IPS DF 6.9 (cell line): ENCODE measurements around the gene APBB3.
"Not testable (repeated sequence)": the region's sequence is repeated elsewhere in the genome, so short reads cannot be mapped to it uniquely, and the experiment has no call there.

Experiments
- DNase-seq: peaks from one replicate; pipeline ENCODE4 v3.0.0-alpha.2; 2013; ENCODE audit warnings: low read depth, low spot score
- H3K27ac ChIP-seq: one replicate; pipeline ENCODE4 v1.5.1; 2013; ENCODE audit warnings: low read length, control low read depth
- H3K27me3 ChIP-seq: 2 replicates; pipeline ENCODE4 v1.6.1; 2013; ENCODE audit warnings: mild to moderate bottlenecking, low read length; ENCODE audit not compliant: control insufficient read depth, insufficient read depth
- H3K36me3 ChIP-seq: 2 replicates; pipeline ENCODE4 v1.6.1; 2013; ENCODE audit warnings: low read length; ENCODE audit not compliant: control insufficient read depth, insufficient read depth
- H3K4me1 ChIP-seq: 2 replicates; pipeline ENCODE4 v1.6.1; 2013; ENCODE audit warnings: low read length; ENCODE audit not compliant: control insufficient read depth, insufficient read depth
- H3K4me3 ChIP-seq: 2 replicates; pipeline ENCODE4 v1.5.1; 2013; ENCODE audit warnings: mild to moderate bottlenecking, low read length
- H3K9me3 ChIP-seq: 2 replicates; pipeline ENCODE4 v1.6.1; 2013; ENCODE audit warnings: low read length, inconsistent platforms; ENCODE audit not compliant: control insufficient read depth, insufficient read depth
- WGBS: extraction: QIAGEN DNeasy Blood & Tissue Kit; methylation state at CpG from one replicate; pipeline ENCODE4 v1.1.7; 2013; ENCODE audit warnings: mixed read lengths, missing lambda C conversion rate; ENCODE audit not compliant: insufficient read length, insufficient coverage; 5-methylcytosine and 5-hydroxymethylcytosine counted together

The APBB3 gene

DNA sequence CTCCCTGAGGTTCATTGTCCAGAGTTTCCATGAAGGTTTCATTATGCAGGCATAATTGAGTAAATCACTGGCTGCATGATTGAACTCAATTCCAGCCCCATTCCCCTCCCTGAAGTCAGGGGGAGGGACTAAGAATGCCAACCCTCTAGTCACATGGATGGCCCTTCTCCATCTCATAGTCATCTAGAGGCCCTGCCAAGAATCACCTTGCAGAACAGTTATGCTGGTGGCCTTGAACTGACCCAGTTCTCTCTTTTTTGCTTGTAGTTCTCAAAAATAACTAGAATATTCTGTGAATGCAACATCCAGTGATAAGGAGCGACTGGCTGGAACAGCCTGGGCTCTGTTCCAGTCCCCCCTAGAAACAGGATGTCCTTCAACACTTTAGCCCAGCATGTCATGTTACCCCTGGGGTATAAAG lies 31.9 kb upstream of the APBB3 start:
- WGBS = no CpG with 5 or more reads among the region's 1 CpG
- no peak overlapping the region for H3K27ac ChIP-seq

DNA sequence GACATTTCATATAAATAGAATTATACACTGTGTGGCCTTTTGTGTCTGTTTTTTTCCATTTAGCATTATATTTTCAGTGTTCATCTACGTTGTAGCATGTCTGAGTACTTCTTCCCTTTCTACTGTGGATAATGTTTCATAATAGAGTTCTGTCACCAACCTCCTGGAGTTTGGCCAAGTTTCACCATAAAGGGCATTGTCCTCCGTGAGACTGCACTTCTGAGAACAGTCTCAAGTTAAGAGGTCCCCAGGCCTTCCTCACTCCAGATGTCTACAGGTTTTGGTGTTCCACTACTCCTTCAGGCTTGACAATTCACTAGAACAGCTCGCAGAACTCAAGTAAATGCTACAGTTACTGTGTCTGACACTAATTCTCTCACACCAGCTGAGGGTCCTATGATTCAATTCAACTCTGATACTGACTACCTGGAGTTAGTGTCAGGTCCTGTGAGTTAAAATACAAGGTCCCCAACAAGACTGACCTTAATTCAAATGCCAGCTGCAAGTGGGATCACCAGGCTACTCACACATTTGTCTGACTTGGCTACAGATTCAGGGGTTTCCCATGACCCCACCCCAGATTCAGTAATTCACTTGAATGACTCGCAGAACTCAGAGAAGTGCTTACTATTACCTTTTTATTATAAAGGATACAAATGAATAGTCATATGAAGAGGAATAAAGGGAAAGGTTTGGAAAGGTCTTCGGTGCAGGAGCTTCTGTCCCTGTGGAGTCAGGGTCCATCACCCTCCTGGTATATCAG lies 31.3 kb upstream of the APBB3 start:
- Histone ChIP-seq H3K4me1 (no peaks in the 10 kb centered on the region), H3K27ac (no peak overlapping the region), H3K36me3 (no peaks in the 10 kb centered on the region), H3K27me3 (no peaks in the 10 kb centered on the region), H3K4me3 (no peak overlapping the region), H3K9me3 (no peaks in the 10 kb centered on the region)
- DNase-seq = no peak
- no CpG with 5 or more reads among the region's 5 CpGs for WGBS

More for the DNA sequence above, 31.9 kb upstream of the APBB3 start:
- Histone ChIP-seq H3K4me1 (no peaks in the 10 kb centered on the region), H3K36me3 (no peaks in the 10 kb centered on the region), H3K27me3 (no peaks in the 10 kb centered on the region), H3K9me3 (no peaks in the 10 kb centered on the region), H3K4me3 (no peak overlapping the region)
- DNase-seq = no peak

DNA sequence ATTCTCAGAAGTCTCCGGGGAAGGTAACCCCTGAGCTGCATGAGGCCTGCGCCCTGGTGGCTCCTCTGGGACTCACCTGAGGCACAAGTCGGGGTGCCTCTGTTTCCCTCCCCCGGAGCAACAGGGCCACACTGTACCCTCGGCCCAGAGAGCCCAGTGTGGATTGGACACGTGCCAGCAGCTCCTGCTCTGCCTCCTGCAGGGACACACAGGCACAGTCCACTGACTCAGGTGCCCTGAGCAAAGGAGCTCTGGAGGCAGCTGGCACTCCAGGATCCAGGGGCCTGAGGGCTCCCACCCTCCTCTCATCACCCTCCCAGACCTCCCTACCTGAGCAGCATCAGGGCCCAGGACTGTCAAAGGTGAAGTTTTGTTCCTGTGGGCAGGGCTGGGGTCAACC lies 29.8 kb upstream of the APBB3 start:
- no CpG with 5 or more reads among the region's 6 CpGs for WGBS
- Histone ChIP-seq H3K4me3 (no peak overlapping the region), H3K27me3 (no peaks in the 10 kb centered on the region), H3K9me3 (no peaks in the 10 kb centered on the region), H3K4me1 (no peaks in the 10 kb centered on the region), H3K27ac (no peak overlapping the region), H3K36me3 (no peaks in the 10 kb centered on the region)
- no peak for DNase-seq

DNA sequence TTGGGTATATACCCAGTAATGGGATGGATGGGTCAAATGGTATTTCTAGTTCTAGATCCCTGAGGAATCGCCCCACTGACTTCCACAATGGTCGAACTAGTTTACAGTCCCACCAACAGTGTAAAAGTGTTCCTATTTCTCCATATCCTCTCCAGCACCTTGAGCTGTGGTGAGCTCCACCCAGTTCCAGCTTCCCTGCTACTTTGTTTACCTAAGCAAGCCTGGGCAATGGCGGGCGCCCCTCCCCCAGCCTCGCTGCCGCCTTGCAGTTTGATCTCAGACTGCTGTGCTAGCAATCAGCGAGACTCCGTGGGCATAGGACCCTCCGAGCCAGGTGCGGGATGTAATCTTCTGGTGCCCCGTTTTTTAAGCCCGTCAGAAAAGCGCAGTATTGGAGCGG lies 28.7 kb upstream of the APBB3 start:
- no CpG with 5 or more reads among the region's 14 CpGs for WGBS
- not testable (repeated sequence) for H3K27ac ChIP-seq, H3K4me3 ChIP-seq, H3K4me1 ChIP-seq, H3K27me3 ChIP-seq, H3K36me3 ChIP-seq, H3K9me3 ChIP-seq, DNase-seq

DNA sequence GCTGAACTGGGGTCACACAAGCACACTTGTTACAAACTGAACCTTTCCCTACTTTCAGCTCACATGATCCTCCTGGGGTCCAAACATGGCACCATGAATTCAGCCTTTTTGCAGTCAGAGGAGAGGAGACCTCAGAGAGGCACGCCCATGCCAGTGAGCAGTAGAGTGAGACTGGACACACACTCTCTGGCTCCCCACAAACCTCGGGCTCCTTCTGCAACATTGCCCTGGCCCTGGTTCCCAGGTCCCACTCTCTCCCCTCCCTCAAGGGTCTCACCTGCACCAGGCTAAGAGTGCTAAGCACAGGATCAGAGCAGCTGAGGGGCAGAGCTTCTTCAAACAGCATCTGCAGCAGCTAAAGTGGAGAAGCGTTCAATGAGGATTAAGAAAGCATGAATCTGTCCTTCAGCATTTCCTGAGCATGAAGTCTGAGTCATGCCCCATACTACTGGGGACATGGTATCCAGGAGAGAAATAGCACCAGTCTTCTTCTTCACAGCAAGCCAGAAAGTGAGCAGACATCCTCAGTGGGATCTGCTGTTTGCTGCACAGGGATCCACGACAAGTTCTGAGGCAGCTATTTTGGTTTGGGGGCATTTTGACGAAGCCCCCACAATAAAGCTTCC lies 27.5 kb upstream of the APBB3 start:
- Histone ChIP-seq H3K4me3 (no peak overlapping the region), H3K27ac (no peak overlapping the region), H3K4me1 (no peaks in the 10 kb centered on the region), H3K9me3 (no peaks in the 10 kb centered on the region), H3K27me3 (no peaks in the 10 kb centered on the region), H3K36me3 (no peaks in the 10 kb centered on the region)
- DNase-seq = no peak
- WGBS = no CpG with 5 or more reads among the region's 5 CpGs

DNA sequence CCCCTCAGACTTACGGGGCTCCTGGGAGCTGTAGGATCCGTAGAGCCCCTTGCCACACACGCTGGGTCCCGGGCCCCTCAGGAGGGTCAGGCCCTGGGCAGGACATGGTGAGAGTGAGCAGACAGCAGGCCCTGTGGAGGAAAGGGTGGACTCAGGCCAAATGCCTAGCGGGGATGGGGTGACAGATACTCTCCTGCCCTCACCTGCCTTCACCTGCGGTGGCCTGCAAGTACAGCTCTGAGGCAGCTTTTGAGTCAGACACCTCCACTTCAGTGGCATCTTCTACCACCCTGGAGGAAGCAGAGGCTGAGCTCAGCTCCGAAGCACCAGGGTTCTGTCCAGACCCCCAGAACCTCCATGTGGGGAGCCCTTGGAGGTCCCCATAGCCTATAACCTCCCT lies 26.5 kb upstream of the APBB3 start:
- Histone ChIP-seq H3K27me3 (no peaks in the 10 kb centered on the region), H3K4me1 (no peaks in the 10 kb centered on the region), H3K27ac (no peak overlapping the region), H3K9me3 (no peaks in the 10 kb centered on the region), H3K36me3 (no peaks in the 10 kb centered on the region), H3K4me3 (no peak overlapping the region)
- WGBS = no CpG with 5 or more reads among the region's 7 CpGs
- DNase-seq = no peak

DNA sequence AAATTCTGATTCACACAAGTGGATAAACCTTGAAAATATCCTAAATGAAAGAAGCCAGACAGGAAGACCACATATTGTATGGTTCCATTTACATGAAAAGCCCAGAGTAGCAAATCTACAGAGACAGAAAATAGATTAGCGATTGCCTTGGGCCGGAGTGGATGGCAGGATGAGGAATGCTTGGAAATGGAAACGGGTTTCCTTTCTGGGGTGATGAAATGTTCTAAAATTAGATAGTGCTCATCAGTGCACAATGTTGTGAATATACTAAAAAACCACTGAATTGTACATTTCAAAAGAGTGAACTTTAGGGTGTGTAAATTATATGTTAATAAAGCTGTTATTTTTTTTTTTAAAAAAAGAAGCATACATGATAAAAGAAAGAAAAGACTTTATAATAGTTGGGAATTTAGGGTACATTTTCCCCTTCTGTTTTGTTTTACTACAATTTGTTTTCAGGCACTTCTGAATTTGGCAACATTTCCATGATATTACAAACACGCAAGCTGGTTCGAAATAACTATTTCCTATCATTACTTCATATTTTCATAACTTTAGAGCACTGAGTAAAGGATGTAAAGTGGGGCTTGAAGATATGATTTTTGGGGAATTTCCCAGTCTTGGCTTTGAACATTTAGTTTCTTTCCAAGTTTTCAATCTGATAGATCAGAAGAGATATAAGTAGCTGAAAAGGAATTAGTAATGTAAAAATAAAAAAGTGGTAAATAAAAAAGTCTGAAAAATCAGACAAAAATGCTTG lies 24.1 kb upstream of the APBB3 start:
- Histone ChIP-seq H3K36me3 (no peaks in the 10 kb centered on the region), H3K27me3 (no peaks in the 10 kb centered on the region), H3K4me1 (no peaks in the 10 kb centered on the region), H3K27ac (no peak overlapping the region), H3K4me3 (no peak overlapping the region), H3K9me3 (no peaks in the 10 kb centered on the region)
- no CpG with 5 or more reads among the region's 5 CpGs for WGBS
- no peak for DNase-seq

DNA sequence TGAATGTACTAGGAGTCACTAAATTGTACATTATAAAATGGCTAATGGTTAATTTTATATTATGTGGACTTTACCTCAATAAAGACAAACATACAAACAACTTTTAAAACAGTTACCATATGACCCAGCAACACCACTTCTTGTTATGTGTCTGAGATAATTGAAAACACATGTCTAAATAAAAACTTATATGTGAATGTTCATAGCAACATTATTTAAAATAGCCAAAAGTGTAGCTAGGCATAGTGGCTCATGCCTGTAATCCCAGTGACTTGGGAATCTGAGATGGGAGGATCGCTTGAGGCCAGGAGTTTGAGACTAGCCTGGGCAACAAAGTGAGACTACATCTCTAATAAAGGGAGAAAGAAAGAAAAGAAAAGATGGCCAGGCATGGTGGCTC lies 23.1 kb upstream of the APBB3 start:
- Histone ChIP-seq H3K4me1 (no peaks in the 10 kb centered on the region), H3K9me3 (no peaks in the 10 kb centered on the region), H3K27me3 (no peaks in the 10 kb centered on the region), H3K36me3 (no peaks in the 10 kb centered on the region), H3K4me3 (no peak overlapping the region), H3K27ac (no peak overlapping the region)
- no peak for DNase-seq
- no CpG with 5 or more reads among the region's 1 CpG for WGBS

DNA sequence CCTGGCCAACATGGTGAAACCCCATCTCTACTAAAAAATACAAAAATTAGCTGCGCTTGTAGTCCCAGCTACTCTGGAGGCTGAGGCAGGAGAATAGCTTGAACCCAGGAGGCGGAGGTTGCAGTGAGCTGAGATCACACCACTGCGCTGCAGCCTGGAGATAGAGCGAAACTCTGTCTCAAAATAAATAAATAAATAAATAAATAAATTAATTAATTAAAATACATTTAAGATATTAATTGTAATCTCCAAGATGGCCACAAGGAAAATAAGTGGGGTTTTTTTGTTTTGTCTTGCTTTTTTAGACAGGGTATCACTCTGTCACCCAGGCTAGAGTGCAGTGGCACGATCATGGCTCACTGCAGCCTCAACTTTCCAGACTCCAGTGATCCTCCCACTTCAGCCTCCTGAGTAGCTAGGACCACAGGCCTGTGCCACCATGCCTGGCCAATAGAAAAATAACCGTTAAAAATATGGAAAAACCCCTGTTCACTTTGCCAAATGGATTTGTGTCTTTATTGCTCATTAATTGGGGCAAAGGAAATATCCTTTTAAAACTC lies 14.9 kb upstream of the APBB3 start:
- not testable (repeated sequence) for DNase-seq, H3K27ac ChIP-seq, H3K4me1 ChIP-seq, H3K4me3 ChIP-seq, H3K27me3 ChIP-seq, H3K9me3 ChIP-seq, H3K36me3 ChIP-seq
- no CpG with 5 or more reads among the region's 6 CpGs for WGBS

DNA sequence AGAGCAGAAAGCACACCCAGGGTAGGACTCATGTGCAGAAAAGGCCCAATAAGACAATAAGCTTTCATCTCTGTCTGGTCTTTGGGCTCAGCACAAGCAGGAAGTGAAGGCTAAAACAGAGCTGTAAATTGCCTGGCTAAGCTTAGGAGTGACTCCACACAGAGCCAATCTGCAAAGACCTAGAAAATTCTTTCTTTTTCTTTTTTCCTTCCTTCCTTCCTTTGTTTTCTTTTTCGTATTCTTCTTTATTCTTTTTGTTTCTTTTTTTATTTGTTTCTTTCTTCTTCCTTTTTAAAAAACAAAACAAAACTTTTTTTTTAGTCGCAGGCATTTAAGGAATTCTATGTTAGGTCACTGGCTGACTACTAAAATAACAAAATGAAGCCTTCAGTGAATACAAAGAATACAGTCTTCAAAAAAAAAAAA lies 12.4 kb upstream of the APBB3 start:
- no CpG with 5 or more reads among the region's 2 CpGs for WGBS
- no peak for DNase-seq
- H3K4me3 ChIP-seq = no peak overlapping the region
- no peaks in the 10 kb centered on the region for H3K9me3 ChIP-seq
- H3K27me3 ChIP-seq = no peaks in the 10 kb centered on the region
- H3K36me3 ChIP-seq = no peaks in the 10 kb centered on the region
- no peaks in the 10 kb centered on the region; the same call in 1 of the 2 replicates for H3K4me1 ChIP-seq
- H3K27ac ChIP-seq = no peak overlapping the region
